GM23338 (cell line): ENCODE data around the gene DCST1. TPM values are rescaled to one million over a fixed set of nuclear protein-coding genes. Genes with fewer than 3 reads are reported as not detected.
A peak's percentile ranks its signal among the peaks of the same experiment; 100 is the strongest.

Experiments
- ATAC-seq: fragments of 200-7000 bp; cut with Tn5 transposase; 3 replicates; pipeline ENCODE4 v1.9.1; 2020
- DNase-seq: peaks from one replicate; pipeline ENCODE4 v3.0.0-alpha.2; 2015; ENCODE audit warnings: low spot score
- H2AFZ ChIP-seq: fragments of 200-600 bp; sonication (generic); 2 replicates; pipeline ENCODE4 v1.8.0; 2016; ENCODE audit warnings: antibody characterized with exemption, mild to moderate bottlenecking, moderate library complexity
- H3F3A ChIP-seq: fragments of 200-600 bp; sonication (generic); replicated peaks from 2 replicates; pipeline ENCODE4 v1.8.0; 2017; ENCODE audit warnings: antibody characterized with exemption, mixed run types, low read depth
- H3K27ac ChIP-seq: fragments of 200-600 bp; sonication (generic); 2 replicates; pipeline ENCODE4 v1.6.1; 2016; ENCODE audit warnings: low read depth
- H3K27me3 ChIP-seq: fragments of 200-600 bp; sonication (generic); 2 replicates; pipeline ENCODE4 v1.8.0; 2016; ENCODE audit warnings: mild to moderate bottlenecking, mixed run types, moderate library complexity; ENCODE audit not compliant: insufficient read depth
- H3K36me3 ChIP-seq: fragments of 200-600 bp; sonication (generic); 2 replicates; pipeline ENCODE4 v1.8.0; 2016; ENCODE audit warnings: mild to moderate bottlenecking; ENCODE audit not compliant: insufficient read depth
- H3K4me1 ChIP-seq: fragments of 200-600 bp; sonication (generic); 2 replicates; pipeline ENCODE4 v1.8.0; 2016; ENCODE audit warnings: mild to moderate bottlenecking, moderate library complexity; ENCODE audit not compliant: insufficient read depth
- H3K4me2 ChIP-seq: fragments of 200-600 bp; sonication (generic); 2 replicates; pipeline ENCODE4 v1.7.1; 2017; ENCODE audit warnings: mixed run types
- H3K4me3 ChIP-seq: fragments of 200-600 bp; sonication (generic); 2 replicates; pipeline ENCODE4 v1.6.1; 2016; ENCODE audit warnings: mixed run types
- H3K79me2 ChIP-seq: fragments of 200-600 bp; sonication (generic); replicated peaks from 2 replicates; pipeline ENCODE4 v1.8.0; 2017; ENCODE audit warnings: mild to moderate bottlenecking; ENCODE audit not compliant: insufficient read depth
- H3K9me2 ChIP-seq: fragments of 200-600 bp; sonication (generic); 2 replicates; pipeline ENCODE4 v1.8.0; 2017; ENCODE audit not compliant: insufficient read depth
- H4K20me1 ChIP-seq: fragments of 200-600 bp; sonication (generic); replicated peaks from 2 replicates; pipeline ENCODE4 v1.8.0; 2017; ENCODE audit warnings: mild to moderate bottlenecking; ENCODE audit not compliant: insufficient read depth
- H3K27ac Mint-ChIP-seq: 2 replicates; pipeline ENCODE4 v1.8.0; 2020; ENCODE audit warnings: inconsistent platforms, mild to moderate bottlenecking, moderate library complexity, mixed read lengths
- H3K27me3 Mint-ChIP-seq: 3 replicates; pipeline ENCODE4 v1.8.0; 2022; ENCODE audit warnings: low read depth, mild to moderate bottlenecking, moderate library complexity, mixed read lengths, inconsistent platforms; ENCODE audit not compliant: insufficient read depth, poor library complexity
- H3K36me3 Mint-ChIP-seq: 3 replicates; pipeline ENCODE4 v1.8.0; 2021; ENCODE audit warnings: low read depth, mild to moderate bottlenecking, inconsistent platforms, moderate library complexity, mixed read lengths
- H3K4me1 Mint-ChIP-seq: 3 replicates; pipeline ENCODE4 v1.8.0; 2020; ENCODE audit warnings: mild to moderate bottlenecking, inconsistent platforms, mixed read lengths
- H3K4me3 Mint-ChIP-seq: 3 replicates; pipeline ENCODE4 v1.8.0; 2021; ENCODE audit warnings: moderate library complexity, mild to moderate bottlenecking, inconsistent platforms, mixed read lengths
- H3K9me3 Mint-ChIP-seq: 3 replicates; pipeline ENCODE4 v1.8.0; 2020; ENCODE audit warnings: moderate library complexity, mild to moderate bottlenecking, inconsistent platforms, mixed read lengths
- CREB1 ChIP-seq: fragments of 250-450 bp; sonication (Bioruptor Pico); IDR thresholded peaks from 2 replicates; pipeline ENCODE4 v1.5.0; 2020; ENCODE audit warnings: low read depth, mild to moderate bottlenecking, moderate library complexity
- ETS1 ChIP-seq: IDR thresholded peaks from 2 replicates; pipeline ENCODE4 v1.6.1; 2016; ENCODE audit warnings: antibody characterized with exemption
- EZH2 ChIP-seq: fragments of 200-600 bp; sonication (generic); IDR thresholded peaks from one replicate; pipeline ENCODE4 v1.8.0; 2017; ENCODE audit warnings: antibody characterized with exemption, mild to moderate bottlenecking, low read depth; ENCODE audit not compliant: unreplicated experiment
- EZH2phosphoT487 ChIP-seq: fragments of 200-600 bp; sonication (generic); IDR thresholded peaks from one replicate; pipeline ENCODE4 v1.8.1; 2018; ENCODE audit warnings: antibody characterized with exemption; ENCODE audit not compliant: unreplicated experiment
- JUNB ChIP-seq: IDR thresholded peaks from one replicate; pipeline ENCODE4 v1.6.1; 2016; ENCODE audit warnings: antibody characterized with exemption; ENCODE audit not compliant: unreplicated experiment
- NANOG ChIP-seq: IDR thresholded peaks from 2 replicates; pipeline ENCODE4 v1.6.1; 2016; ENCODE audit warnings: antibody characterized with exemption, borderline replicate concordance
- REST ChIP-seq: IDR thresholded peaks from one replicate; pipeline ENCODE4 v1.6.1; 2018; ENCODE audit warnings: antibody characterized with exemption; ENCODE audit not compliant: unreplicated experiment
- STAT1 ChIP-seq: IDR thresholded peaks from one replicate; pipeline ENCODE4 v1.6.1; 2016; ENCODE audit warnings: antibody characterized with exemption; ENCODE audit not compliant: unreplicated experiment
- ZNF114 ChIP-seq: fragments of 250-450 bp; sonication (Bioruptor Pico); IDR thresholded peaks from 2 replicates; pipeline ENCODE4 v1.5.0; 2020; ENCODE audit warnings: mild to moderate bottlenecking, moderate library complexity
- polyA plus RNA-seq: library from polyadenylated mRNA; unstranded; fragments of >200 nt; fragmentation: Nextera tagmentation; extraction: Ambion mirVana; gene quantifications from 2 replicates; pipeline ENCODE4 v1.2.1, GENCODE V29; 2016
- total RNA-seq: library from RNA; depleted of rRNA; stranded (reverse); fragments of >200 nt; shearing (Covaris generic); gene quantifications from 2 replicates; pipeline ENCODE4 v1.2.3, GENCODE V29; 2014

The DCST1 gene
- total and polyA plus RNA-seq, 2 experiments from 2014 or later: not detected

GRCh38 chr1:155009221-155009711 lies 24.4 kb upstream of the DCST1 start (continued):
- no peak for TF ChIP-seq REST
- no peak for TF ChIP-seq EZH2
- no peak for TF ChIP-seq STAT1

DNA sequence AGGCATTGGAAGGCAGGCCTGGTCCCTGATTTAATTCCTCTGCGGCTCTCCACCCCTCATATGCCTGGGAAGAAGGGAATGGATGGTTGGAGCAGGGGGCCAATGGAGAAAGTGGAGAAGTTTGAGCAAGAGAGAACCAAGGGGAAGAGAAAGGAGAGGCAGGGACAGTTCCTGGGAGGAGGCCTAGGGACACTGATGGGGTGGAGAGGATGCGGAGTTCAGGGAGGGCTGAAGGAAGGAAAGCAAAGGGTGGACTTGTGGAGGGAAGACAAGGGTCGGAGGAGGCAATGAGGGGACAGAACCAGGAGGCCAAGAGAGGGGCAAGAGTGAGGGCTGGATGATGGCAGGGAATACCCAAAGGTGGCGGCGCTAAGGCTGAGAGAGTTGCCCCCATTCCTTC lies 23.9 kb upstream of the DCST1 start:
- DNase-seq (no peak), ATAC-seq (no peak)
- Histone ChIP-seq H4K20me1 (peaks cover 7% of the 10 kb centered on the region), H2AFZ (no peak overlapping the region), H3K36me3 (no peaks in the 10 kb centered on the region), H3K9me2 (no peaks in the 10 kb centered on the region), H3K27me3 (no peaks in the 10 kb centered on the region), H3K4me1 (peaks cover 48% of the 10 kb centered on the region), H3K4me3 (no peak overlapping the region), H3K79me2 (peaks cover 37% of the 10 kb centered on the region), H3K27ac (no peak overlapping the region), H3F3A (0 out of 2 replicates have a peak, but pooled peaks cover 3% of the 10 kb centered on the region), H3K4me2 (peak overlapping the region; percentile 55; the same call in 1 of the 2 replicates)
- Mint-ChIP-seq H3K27ac (no peak overlapping the region), H3K36me3 (peaks cover 21% of the 10 kb centered on the region), H3K4me3 (peak overlapping the region; percentile 1; the same call in 1 of the 3 replicates), H3K27me3 (peaks cover 18% of the 10 kb centered on the region), H3K9me3 (no peaks in the 10 kb centered on the region), H3K4me1 (peaks cover 68% of the 10 kb centered on the region)
- TF ChIP-seq NANOG: no peak
- no peak for TF ChIP-seq ZNF114 (CRISPR knock-in tag)
- TF ChIP-seq CREB1 (CRISPR knock-in tag): no peak

DNA sequence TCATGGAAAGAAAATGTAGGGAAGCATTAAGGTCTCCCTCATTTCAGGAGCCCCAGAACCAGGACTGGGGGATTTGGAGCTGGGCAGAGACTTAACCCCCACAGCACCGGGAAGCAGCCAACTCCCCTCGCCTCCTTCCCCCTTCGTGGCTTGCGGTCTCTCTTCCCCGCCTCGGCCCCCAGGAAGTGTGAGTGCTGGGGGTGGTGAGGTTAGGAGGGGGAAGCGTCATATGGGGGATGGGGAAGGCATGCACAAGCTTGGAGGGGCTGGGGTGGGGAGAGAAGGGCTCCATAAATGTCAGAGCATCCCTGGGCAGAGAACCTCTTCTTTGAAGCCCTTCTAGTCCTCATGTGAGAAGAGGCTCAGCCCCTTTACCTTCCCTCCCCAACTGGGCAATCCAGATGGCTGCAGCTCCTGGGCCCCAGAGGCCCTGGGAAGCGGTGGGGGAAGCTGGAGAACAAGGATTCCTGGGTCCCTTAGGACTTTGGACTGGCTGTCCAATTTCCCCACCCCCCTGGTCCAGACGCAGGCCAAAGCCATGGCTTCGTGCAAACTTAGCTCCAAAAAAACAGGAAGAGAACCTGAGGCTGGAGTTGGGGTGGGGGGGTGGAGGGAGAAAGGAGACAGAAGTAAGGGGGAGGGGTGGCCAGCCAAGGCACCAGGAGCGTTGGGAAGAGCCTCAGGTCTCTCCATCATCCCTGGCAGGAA lies 23.3 kb upstream of the DCST1 start:
- H3K27ac Mint-ChIP-seq: no peak overlapping the region
- H2AFZ ChIP-seq: no peak overlapping the region
- no peaks in the 10 kb centered on the region for H3K9me2 ChIP-seq
- no peaks in the 10 kb centered on the region for H3K36me3 ChIP-seq
- H3K4me3 Mint-ChIP-seq: peak overlapping the region; percentile 1; the same call in 1 of the 3 replicates
- 0 out of 2 replicates have a peak, but pooled peaks cover 3% of the 10 kb centered on the region for H3F3A ChIP-seq
- DNase-seq (no peak), ATAC-seq (no peak)
- no peak overlapping the region for H3K27ac ChIP-seq
- peaks cover 16% of the 10 kb centered on the region for H3K27me3 Mint-ChIP-seq
- peaks cover 34% of the 10 kb centered on the region for H3K79me2 ChIP-seq
- H3K4me1 Mint-ChIP-seq: peaks cover 64% of the 10 kb centered on the region
- H4K20me1 ChIP-seq: peaks cover 7% of the 10 kb centered on the region
- H3K9me3 Mint-ChIP-seq: no peaks in the 10 kb centered on the region
- peaks cover 43% of the 10 kb centered on the region for H3K4me1 ChIP-seq
- peaks cover 21% of the 10 kb centered on the region for H3K36me3 Mint-ChIP-seq
- H3K27me3 ChIP-seq: no peaks in the 10 kb centered on the region
- 0 out of 2 replicates have a peak overlapping the region, but pooled peaks have one; percentile 55 for H3K4me2 ChIP-seq
- no peak overlapping the region for H3K4me3 ChIP-seq
- no peak for TF ChIP-seq JUNB
- TF ChIP-seq ETS1: no peak
- TF ChIP-seq EZH2phosphoT487: no peak
